ENCODE measurements around the gene IL4. TPM values are rescaled to one million over a fixed set of nuclear protein-coding genes. Genes with fewer than 3 reads are reported as not detected.

Gene IL4
- total and polyA plus RNA-seq, 2 experiments from 2014 or later = not detected

GRCh38 chr5:132688536-132689339 is 14.9 kb downstream of the IL4 start:
- no peak overlapping the region for H3K27ac ChIP-seq (ENCODE audit: low read depth)
- no peaks in the 10 kb centered on the region for H3K9me2 ChIP-seq (ENCODE audit: insufficient read depth)
- no peaks in the 10 kb centered on the region for H3K36me3 Mint-ChIP-seq (ENCODE audit: low read depth)
- no peaks in the 10 kb centered on the region for H3F3A ChIP-seq (replicated peaks; ENCODE audit: low read depth)
- no peaks in the 10 kb centered on the region for H3K27me3 ChIP-seq (ENCODE audit: insufficient read depth)
- no peaks in the 10 kb centered on the region for H3K9me3 Mint-ChIP-seq
- no peaks in the 10 kb centered on the region; the same call in 2 of the 3 replicates for H3K4me1 Mint-ChIP-seq
- no peak overlapping the region for H2AFZ ChIP-seq
- no peaks in the 10 kb centered on the region for H3K36me3 ChIP-seq (ENCODE audit: insufficient read depth)
- H3K4me3 ChIP-seq = no peak overlapping the region
- H3K4me2 ChIP-seq = no peak overlapping the region
- DNase-seq (ENCODE audit: low spot score) (no peak), ATAC-seq (no peak)
- no peak overlapping the region for H3K27ac Mint-ChIP-seq
- H4K20me1 ChIP-seq (replicated peaks; ENCODE audit: insufficient read depth) = no peaks in the 10 kb centered on the region
- peaks cover 5% of the 10 kb centered on the region for H3K27me3 Mint-ChIP-seq (ENCODE audit: insufficient read depth, low read depth, poor library complexity)
- H3K4me1 ChIP-seq (ENCODE audit: insufficient read depth) = no peaks in the 10 kb centered on the region
- H3K4me3 Mint-ChIP-seq = no peak overlapping the region
- TF ChIP-seq ZNF331 (CRISPR knock-in tag; IDR thresholded peaks at IDR 0.05; ENCODE audit: low read depth) (no peak), NANOG (IDR thresholded peaks at IDR 0.05; ENCODE audit: borderline replicate concordance) (no peak), EZH2phosphoT487 (IDR thresholded peaks at IDR 0.05; ENCODE audit: unreplicated experiment) (no peak), EZH2 (IDR thresholded peaks at IDR 0.05; ENCODE audit: low read depth, unreplicated experiment) (no peak), CTCF (conservative IDR thresholded peaks at IDR 0.05; ENCODE audit: low read depth in 2 of 2) (no peak), POLR2AphosphoS5 (IDR thresholded peaks at IDR 0.05; ENCODE audit: low read depth) (no peak), CREB1 (CRISPR knock-in tag; IDR thresholded peaks at IDR 0.05; ENCODE audit: low read depth) (no peak), ZNF462 (CRISPR knock-in tag; IDR thresholded peaks at IDR 0.05) (no peak), ZNF114 (CRISPR knock-in tag; IDR thresholded peaks at IDR 0.05) (no peak), STAT1 (IDR thresholded peaks at IDR 0.05; ENCODE audit: unreplicated experiment) (no peak), JUNB (IDR thresholded peaks at IDR 0.05; ENCODE audit: unreplicated experiment) (no peak), ETS1 (IDR thresholded peaks at IDR 0.05) (no peak), REST (IDR thresholded peaks at IDR 0.05; ENCODE audit: unreplicated experiment) (no peak)
- no peaks in the 10 kb centered on the region for H3K79me2 ChIP-seq (replicated peaks; ENCODE audit: insufficient read depth)
